AG04449 (cell line): ENCODE measurements around the gene OR2B2.

Experiments
- CTCF ChIA-PET: fragments of 350-600 bp; formaldehyde crosslinking; extraction: SDS; loops from one replicate; lab custom pipeline; 2021; ENCODE audit warnings: antibody characterized with exemption; lab: Yijun Ruan, JAX
- POLR2A ChIA-PET: fragments of 400-600, 350-600 bp; formaldehyde crosslinking; extraction: SDS; loops from one replicate; lab custom pipeline; 2020; ENCODE audit warnings: antibody characterized with exemption, inconsistent platforms; lab: Yijun Ruan, JAX
- DNase-seq: peaks from one replicate; pipeline ENCODE4 v3.0.0-alpha.2; 2010; ENCODE audit warnings: low read depth, low spot score
- H3K4me3 ChIP-seq: 2 replicates; pipeline ENCODE4 v1.5.1; 2011; ENCODE audit warnings: low read depth, mild to moderate bottlenecking, control low read depth, low read length
- TF ChIP-seq, protein P1 (sequence below): IDR thresholded peaks from one replicate; pipeline ENCODE4 v1.5.1; 2011; ENCODE audit warnings: mild to moderate bottlenecking, moderate library complexity, low read length, control low read depth, inconsistent platforms; ENCODE audit not compliant: insufficient read depth; ENCODE audit errors: missing control alignments

Gene OR2B2

DNA sequence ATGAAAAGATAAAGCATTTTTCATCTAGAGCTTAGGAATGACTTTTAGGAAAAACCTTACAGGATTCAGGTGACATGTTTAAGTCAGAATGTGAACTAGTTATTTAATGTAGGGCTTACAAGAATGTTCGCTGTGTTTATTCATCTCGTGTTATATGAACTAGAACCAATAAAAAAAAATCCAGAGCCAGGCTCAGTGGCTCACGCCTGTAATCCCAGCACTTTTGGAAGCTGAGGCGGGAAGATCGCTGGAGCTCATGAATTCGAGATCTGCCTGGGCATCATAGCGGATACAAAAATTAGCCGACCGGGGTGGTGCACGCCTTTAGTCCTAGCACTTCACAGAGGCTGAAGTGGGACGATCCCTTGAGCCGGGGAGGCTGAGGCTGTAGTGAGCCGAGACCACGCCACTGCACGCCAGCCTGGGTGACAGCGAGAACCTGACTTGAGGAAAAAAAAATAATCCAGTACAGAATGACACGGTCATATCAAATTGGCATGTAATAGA is 46.3 kb downstream of the OR2B2 start:
- peak overlapping the region; percentile 80 for H3K4me3 ChIP-seq
- TF ChIP-seq, protein P1, sequence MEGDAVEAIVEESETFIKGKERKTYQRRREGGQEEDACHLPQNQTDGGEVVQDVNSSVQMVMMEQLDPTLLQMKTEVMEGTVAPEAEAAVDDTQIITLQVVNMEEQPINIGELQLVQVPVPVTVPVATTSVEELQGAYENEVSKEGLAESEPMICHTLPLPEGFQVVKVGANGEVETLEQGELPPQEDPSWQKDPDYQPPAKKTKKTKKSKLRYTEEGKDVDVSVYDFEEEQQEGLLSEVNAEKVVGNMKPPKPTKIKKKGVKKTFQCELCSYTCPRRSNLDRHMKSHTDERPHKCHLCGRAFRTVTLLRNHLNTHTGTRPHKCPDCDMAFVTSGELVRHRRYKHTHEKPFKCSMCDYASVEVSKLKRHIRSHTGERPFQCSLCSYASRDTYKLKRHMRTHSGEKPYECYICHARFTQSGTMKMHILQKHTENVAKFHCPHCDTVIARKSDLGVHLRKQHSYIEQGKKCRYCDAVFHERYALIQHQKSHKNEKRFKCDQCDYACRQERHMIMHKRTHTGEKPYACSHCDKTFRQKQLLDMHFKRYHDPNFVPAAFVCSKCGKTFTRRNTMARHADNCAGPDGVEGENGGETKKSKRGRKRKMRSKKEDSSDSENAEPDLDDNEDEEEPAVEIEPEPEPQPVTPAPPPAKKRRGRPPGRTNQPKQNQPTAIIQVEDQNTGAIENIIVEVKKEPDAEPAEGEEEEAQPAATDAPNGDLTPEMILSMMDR = no peak
- no peak for DNase-seq
- POLR2A ChIA-PET = interaction anchor here (1.0 to 7.8 kb wide), 12 partner anchors 8 to 1846 kb away, joined by 3 to 160 read pairs (median 12); partner anchors contain the start of gene HMGN4
- CTCF ChIA-PET = interaction anchor here (1.1 to 2.6 kb wide), 4 partner anchors 27 to 41 kb away, joined by 4 to 13 read pairs (median 7); a partner anchor contains a TSS

DNA sequence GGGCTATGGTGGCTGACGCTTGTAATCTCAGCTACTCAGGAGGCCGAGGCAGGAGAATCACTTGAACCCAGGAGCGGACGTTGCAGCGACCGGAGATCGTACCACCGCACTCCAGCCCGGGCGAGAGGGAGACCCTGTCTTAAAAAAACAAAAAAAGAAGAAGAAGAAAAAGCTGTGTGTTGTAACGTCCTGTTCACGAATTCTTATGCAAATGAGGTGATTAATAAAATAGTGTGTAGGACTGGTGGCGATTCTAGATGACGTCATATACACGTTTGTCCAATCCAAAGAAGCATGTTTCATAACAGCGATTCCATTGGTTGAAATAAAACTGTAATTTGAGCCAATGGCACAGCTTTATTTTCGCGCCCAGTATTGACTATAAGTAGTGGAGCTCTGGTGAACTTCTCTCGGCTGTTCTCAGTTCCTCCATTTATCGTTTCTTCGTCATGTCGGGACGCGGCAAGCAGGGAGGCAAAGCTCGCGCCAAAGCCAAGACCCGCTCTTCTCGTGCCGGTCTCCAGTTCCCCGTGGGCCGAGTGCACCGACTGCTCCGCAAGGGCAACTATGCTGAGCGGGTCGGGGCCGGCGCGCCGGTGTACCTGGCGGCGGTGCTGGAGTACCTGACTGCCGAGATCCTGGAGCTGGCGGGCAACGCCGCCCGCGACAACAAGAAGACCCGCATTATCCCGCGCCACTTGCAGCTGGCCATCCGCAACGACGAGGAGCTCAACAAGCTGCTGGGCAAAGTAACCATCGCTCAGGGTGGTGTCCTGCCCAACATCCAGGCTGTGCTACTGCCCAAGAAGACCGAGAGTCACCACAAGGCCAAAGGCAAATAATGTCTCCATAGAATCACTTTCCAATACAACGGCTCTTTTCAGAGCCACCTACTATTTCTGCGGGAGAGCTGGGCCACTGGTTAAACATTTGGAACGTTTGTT is 47.0 kb downstream of the OR2B2 start:
- POLR2A ChIA-PET = interaction anchor here (0.5 to 7.8 kb wide), 11 partner anchors 9 to 1666 kb away, joined by 3 to 160 read pairs (median 14); partner anchors contain the start of gene HMGN4
- peak overlapping the region; percentile 80 for H3K4me3 ChIP-seq
- CTCF ChIA-PET = interaction anchor here (1.1 to 2.3 kb wide), 7 partner anchors 9 to 41 kb away, joined by 3 to 10 read pairs (median 4); a partner anchor contains a TSS
- DNase-seq = peak; percentile 89
- TF ChIP-seq, protein P1 = no peak

GRCh38 chr6:27863962-27864905 is 48.0 kb downstream of the OR2B2 start:
- no peak for DNase-seq
- TF ChIP-seq, protein P1 = no peak
- ChIA-PET POLR2A (interaction anchor here (0.5 to 7.8 kb wide), 10 partner anchors 10 to 1665 kb away, joined by 3 to 160 read pairs (median 16); a partner anchor contains a TSS), CTCF (interaction anchor here (1.0 to 2.3 kb wide), 7 partner anchors 8 to 31 kb away, joined by 3 to 10 read pairs (median 4); a partner anchor contains a TSS)
- H3K4me3 ChIP-seq = peak overlapping the region; percentile 80

- no peak for DNase-seq
- ChIA-PET POLR2A (no interaction called here), CTCF (interaction anchor here (1.5 kb wide), 1 partner anchor 736 kb away, joined by 3 read pairs; no protein-coding TSS in a partner anchor)
- no peak overlapping the region for H3K4me3 ChIP-seq
- TF ChIP-seq, protein P1 = no peak
These were observed 49.7 kb downstream of the OR2B2 start for GRCh38 chr6:27862396-27863066.

DNA sequence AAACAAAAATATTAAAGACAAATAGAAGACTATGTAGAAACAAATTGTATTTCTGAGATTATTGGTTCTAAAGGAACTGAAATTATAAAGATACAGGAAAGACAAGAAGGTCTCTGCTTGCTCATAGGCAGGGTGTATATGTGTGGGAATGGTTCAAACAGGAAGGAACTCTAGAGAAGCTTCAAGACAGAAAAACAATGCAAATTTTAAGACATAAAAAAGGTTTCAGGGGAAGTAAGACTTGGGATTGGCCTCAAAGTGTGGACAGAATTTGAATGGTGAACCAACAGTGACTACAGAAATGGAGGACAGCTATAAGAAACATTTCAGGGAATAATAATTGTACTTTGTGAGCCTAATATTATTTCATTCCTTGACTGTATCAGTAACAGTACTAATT is 50.3 kb downstream of the OR2B2 start:
- ChIA-PET POLR2A (interaction anchor here (1.2 kb wide), 1 partner anchor 10 kb away, joined by 5 read pairs; no protein-coding TSS in a partner anchor), CTCF (interaction anchor here (1.1 to 1.5 kb wide), 2 partner anchors 12 to 735 kb away, joined by 3 read pairs; no protein-coding TSS in a partner anchor)
- H3K4me3 ChIP-seq = no peak overlapping the region
- DNase-seq = no peak
- TF ChIP-seq, protein P1 = no peak
